ENCODE data around the gene UNC93A.
"Not testable (repeated sequence)": the region's sequence is repeated elsewhere in the genome, so short reads cannot be mapped to it uniquely, and the experiment has no call there.

The UNC93A gene

GRCh38 chr6:167309355-167310192 is 18.5 kb downstream of the UNC93A start:
- not testable (repeated sequence) for DNase-seq (ENCODE audit: low read depth in 2 of 2, low spot score in 1 of 2)

GRCh38 chr6:167311286-167311685 is 20.2 kb downstream of the UNC93A start:
- DNase-seq (ENCODE audit: low read depth in 2 of 2, low spot score in 1 of 2), result no peak

- DNase-seq (ENCODE audit: low read depth in 2 of 2, low spot score in 1 of 2), result not testable (repeated sequence)
Observed at GRCh38 chr6:167311691-167312090, 20.6 kb downstream of the UNC93A start.

GRCh38 chr6:167314180-167314821 is 23.2 kb downstream of the UNC93A start:
- no peak for DNase-seq (ENCODE audit: low read depth in 2 of 2, low spot score in 1 of 2)

- no peak for DNase-seq (ENCODE audit: low read depth in 2 of 2, low spot score in 1 of 2)
Observed at GRCh38 chr6:167317172-167317571, 26.1 kb downstream of the UNC93A start.

- DNase-seq (ENCODE audit: low read depth in 2 of 2, low spot score in 1 of 2), result not testable (repeated sequence)
Observed at GRCh38 chr6:167318354-167318753, 27.2 kb downstream of the UNC93A start.

GRCh38 chr6:167318856-167319255 is 27.7 kb downstream of the UNC93A start:
- not testable (repeated sequence) for DNase-seq (ENCODE audit: low read depth in 2 of 2, low spot score in 1 of 2)

- DNase-seq (ENCODE audit: low read depth in 2 of 2, low spot score in 1 of 2), result not testable (repeated sequence)
Observed at GRCh38 chr6:167319856-167320753, 29.0 kb downstream of the UNC93A start.

- not testable (repeated sequence) for DNase-seq (ENCODE audit: low read depth in 2 of 2, low spot score in 1 of 2)
Observed at GRCh38 chr6:167320754-167321056, 29.6 kb downstream of the UNC93A start.

GRCh38 chr6:167321185-167321584 is 30.1 kb downstream of the UNC93A start:
- DNase-seq (ENCODE audit: low read depth in 2 of 2, low spot score in 1 of 2), result not testable (repeated sequence)

GRCh38 chr6:167323111-167323510 is 32.0 kb downstream of the UNC93A start:
- no peak for DNase-seq (ENCODE audit: low read depth in 2 of 2, low spot score in 1 of 2)

GRCh38 chr6:167324111-167324510 is 33.0 kb downstream of the UNC93A start:
- no peak for DNase-seq (ENCODE audit: low read depth in 2 of 2, low spot score in 1 of 2)

- no peak for DNase-seq (ENCODE audit: low read depth in 2 of 2, low spot score in 1 of 2)
Observed at GRCh38 chr6:167325766-167326165, 34.7 kb downstream of the UNC93A start.

- DNase-seq (ENCODE audit: low read depth in 2 of 2, low spot score in 1 of 2), result no peak
Observed at GRCh38 chr6:167327391-167327790, 36.3 kb downstream of the UNC93A start.

GRCh38 chr6:167328086-167328485 is 37.0 kb downstream of the UNC93A start:
- no peak for DNase-seq (ENCODE audit: low read depth in 2 of 2, low spot score in 1 of 2)

- no peak for DNase-seq (ENCODE audit: low read depth in 2 of 2, low spot score in 1 of 2)
Observed at GRCh38 chr6:167329014-167329413, 37.9 kb downstream of the UNC93A start.

GRCh38 chr6:167330750-167331149 is 39.6 kb downstream of the UNC93A start:
- DNase-seq (ENCODE audit: low read depth in 2 of 2, low spot score in 1 of 2), result no peak

- DNase-seq (ENCODE audit: low read depth in 2 of 2, low spot score in 1 of 2), result no peak
Observed at GRCh38 chr6:167331565-167331964, 40.5 kb downstream of the UNC93A start.

- DNase-seq (ENCODE audit: low read depth in 2 of 2, low spot score in 1 of 2), result no peak
Observed at GRCh38 chr6:167336844-167337630, 45.9 kb downstream of the UNC93A start.

- DNase-seq (ENCODE audit: low read depth in 2 of 2, low spot score in 1 of 2), result no peak
Observed at GRCh38 chr6:167337675-167338449, 46.7 kb downstream of the UNC93A start.
